Upper lobe of left lung (tissue), 6 donors: ENCODE data around the gene PPM1G. TPM values are rescaled to one million over a fixed set of nuclear protein-coding genes. Genes with fewer than 3 reads are reported as not detected.

Source experiments
- ATAC-seq, 2 donors: fragments of 200-7000 bp; cut with Tn5 transposase; one replicate each; pipeline ENCODE4 v1.9.1; 2022; ENCODE audit warnings: mild to moderate bottlenecking in 2 of 2, moderate library complexity in 2 of 2; ENCODE audit not compliant: low FRiP score in 2 of 2
- DNase-seq, 2 donors: peaks; one replicate each; pipeline ENCODE4 v3.0.0-alpha.2; 2019 to 2020
- H3K27ac ChIP-seq, 4 donors: fragments of 200-600 bp; sonication (generic); one replicate each; pipeline ENCODE4 v1.5.1; 2016 to 2019
- H3K27me3 ChIP-seq, 4 donors: fragments of 200-600 bp; sonication (generic); one replicate each; pipeline ENCODE4 v1.5.1; 2017 to 2019
- H3K36me3 ChIP-seq, 4 donors: fragments of 200-600 bp; sonication (generic); one replicate each; pipeline ENCODE4 v1.5.1; 2016 to 2019
- H3K4me1 ChIP-seq, 4 donors: fragments of 200-600 bp; sonication (generic); one replicate each; pipeline ENCODE4 v1.5.1; 2018 to 2019
- H3K4me3 ChIP-seq, 4 donors: fragments of 200-600 bp; sonication (generic); one replicate each; pipeline ENCODE4 v1.5.1; 2017 to 2019; ENCODE audit warnings: mild to moderate bottlenecking in 2 of 4, moderate library complexity in 1 of 4
- H3K9me3 ChIP-seq, 4 donors: fragments of 200-600 bp; sonication (generic); one replicate each; pipeline ENCODE4 v1.5.1; 2018 to 2019
- EP300 ChIP-seq, 4 donors: sonication (generic); formaldehyde crosslinking; IDR thresholded peaks; one replicate each; pipeline ENCODE4 v1.5.1; 2017; ENCODE audit warnings: antibody characterized with exemption in 4 of 4, control low read depth in 2 of 4
- POLR2A ChIP-seq, 4 donors: fragments of 450-650 bp; IDR thresholded peaks; one replicate each; pipeline ENCODE4 v1.5.1; 2016 to 2017; ENCODE audit warnings: antibody characterized with exemption in 4 of 4, mild to moderate bottlenecking in 2 of 4
- POLR2AphosphoS5 ChIP-seq, 2 donors: sonication (generic); formaldehyde crosslinking; IDR thresholded peaks; one replicate each; pipeline ENCODE4 v1.5.1; 2017; ENCODE audit warnings: antibody characterized with exemption in 2 of 2
- WGBS, 2 donors: methylation state at CpG; one replicate each; pipeline ENCODE4 v1.1.5; 2017 to 2018; 5-methylcytosine and 5-hydroxymethylcytosine counted together
- total RNA-seq, 6 donors: library from RNA; depleted of rRNA in 4 of 6; stranded (reverse); fragments of >200 nt in 4 of 6; gene quantifications; one replicate each; pipeline versions ENCODE4 v1.1.0 to v1.2.1, GENCODE V29; 2016 to 2021
- TF ChIP-seq, protein P1 (sequence below), 6 experiments: fragments of 450-650 bp in 4 of 6; fragments of 200-600 bp in 2 of 6; sonication (generic) in 2 of 6; IDR thresholded peaks; one replicate each; pipeline ENCODE4 v1.5.1; 2016 to 2019; ENCODE audit warnings: antibody characterized with exemption in 6 of 6
- donor health status: DM: no; HTN: no; CAD: no; lungs with moderate emphysema.
- donor health status: DM: no; HTN: yes; CAD: no; lungs with severe emphysema.

The PPM1G gene
- total RNA-seq, 6 donors from 2014 or later: 39.8 to 60.6 (median 55.3) TPM

DNA sequence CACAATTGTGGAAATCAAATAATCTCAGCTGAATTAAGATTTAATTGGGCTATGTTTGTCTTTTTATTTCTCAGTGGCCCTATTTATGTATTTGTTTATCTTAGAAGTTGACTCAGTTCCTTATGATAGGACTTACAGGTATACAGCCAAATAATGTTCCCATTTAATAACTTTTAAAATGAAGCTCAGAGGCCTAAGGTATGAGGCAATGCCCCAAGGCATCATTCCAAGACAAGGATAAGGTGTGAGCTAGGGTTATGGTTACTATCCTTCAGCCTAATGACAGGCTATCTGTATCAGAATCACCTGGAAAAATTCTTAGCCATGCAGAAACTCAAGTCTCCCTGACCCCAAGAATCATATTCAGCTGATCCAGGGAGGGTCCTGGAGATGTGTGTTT lies 11.6 kb upstream of the PPM1G start:
- no peak for DNase-seq
- Histone ChIP-seq H3K36me3 (no peaks in the 10 kb centered on the region), H3K4me3 (no peak overlapping the region), H3K27me3 (no peaks in the 10 kb centered on the region), H3K9me3 (no peaks in the 10 kb centered on the region), H3K4me1 (no peaks in the 10 kb centered on the region), H3K27ac (no peak overlapping the region)
- TF ChIP-seq POLR2A (IDR thresholded peaks at IDR 0.05): no peak
- no peak for TF ChIP-seq EP300 (IDR thresholded peaks at IDR 0.05)
- no peak for TF ChIP-seq POLR2AphosphoS5 (IDR thresholded peaks at IDR 0.05)
- TF ChIP-seq, protein P1, sequence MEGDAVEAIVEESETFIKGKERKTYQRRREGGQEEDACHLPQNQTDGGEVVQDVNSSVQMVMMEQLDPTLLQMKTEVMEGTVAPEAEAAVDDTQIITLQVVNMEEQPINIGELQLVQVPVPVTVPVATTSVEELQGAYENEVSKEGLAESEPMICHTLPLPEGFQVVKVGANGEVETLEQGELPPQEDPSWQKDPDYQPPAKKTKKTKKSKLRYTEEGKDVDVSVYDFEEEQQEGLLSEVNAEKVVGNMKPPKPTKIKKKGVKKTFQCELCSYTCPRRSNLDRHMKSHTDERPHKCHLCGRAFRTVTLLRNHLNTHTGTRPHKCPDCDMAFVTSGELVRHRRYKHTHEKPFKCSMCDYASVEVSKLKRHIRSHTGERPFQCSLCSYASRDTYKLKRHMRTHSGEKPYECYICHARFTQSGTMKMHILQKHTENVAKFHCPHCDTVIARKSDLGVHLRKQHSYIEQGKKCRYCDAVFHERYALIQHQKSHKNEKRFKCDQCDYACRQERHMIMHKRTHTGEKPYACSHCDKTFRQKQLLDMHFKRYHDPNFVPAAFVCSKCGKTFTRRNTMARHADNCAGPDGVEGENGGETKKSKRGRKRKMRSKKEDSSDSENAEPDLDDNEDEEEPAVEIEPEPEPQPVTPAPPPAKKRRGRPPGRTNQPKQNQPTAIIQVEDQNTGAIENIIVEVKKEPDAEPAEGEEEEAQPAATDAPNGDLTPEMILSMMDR (IDR thresholded peaks at IDR 0.05): no peak
- no peak for ATAC-seq

- H3K36me3 ChIP-seq: no peaks in the 10 kb centered on the region
- DNase-seq: no peak
- 98 to 99% methylated on average over 6 of the region's 6 CpGs for WGBS, 2 donors
- H3K9me3 ChIP-seq: no peaks in the 10 kb centered on the region
- no peaks in the 10 kb centered on the region for H3K27me3 ChIP-seq
- ATAC-seq: no peak
- H3K4me1 ChIP-seq: no peaks in the 10 kb centered on the region
- TF ChIP-seq POLR2A (IDR thresholded peaks at IDR 0.05): no peak
- TF ChIP-seq, protein P1 (IDR thresholded peaks at IDR 0.05): no peak
- TF ChIP-seq POLR2AphosphoS5 (IDR thresholded peaks at IDR 0.05): no peak
- TF ChIP-seq EP300 (IDR thresholded peaks at IDR 0.05): no peak
- no peak overlapping the region for H3K4me3 ChIP-seq
- H3K27ac ChIP-seq: no peak overlapping the region
These were observed 6.8 kb upstream of the PPM1G start for GRCh38 chr2:27416151-27416550.

DNA sequence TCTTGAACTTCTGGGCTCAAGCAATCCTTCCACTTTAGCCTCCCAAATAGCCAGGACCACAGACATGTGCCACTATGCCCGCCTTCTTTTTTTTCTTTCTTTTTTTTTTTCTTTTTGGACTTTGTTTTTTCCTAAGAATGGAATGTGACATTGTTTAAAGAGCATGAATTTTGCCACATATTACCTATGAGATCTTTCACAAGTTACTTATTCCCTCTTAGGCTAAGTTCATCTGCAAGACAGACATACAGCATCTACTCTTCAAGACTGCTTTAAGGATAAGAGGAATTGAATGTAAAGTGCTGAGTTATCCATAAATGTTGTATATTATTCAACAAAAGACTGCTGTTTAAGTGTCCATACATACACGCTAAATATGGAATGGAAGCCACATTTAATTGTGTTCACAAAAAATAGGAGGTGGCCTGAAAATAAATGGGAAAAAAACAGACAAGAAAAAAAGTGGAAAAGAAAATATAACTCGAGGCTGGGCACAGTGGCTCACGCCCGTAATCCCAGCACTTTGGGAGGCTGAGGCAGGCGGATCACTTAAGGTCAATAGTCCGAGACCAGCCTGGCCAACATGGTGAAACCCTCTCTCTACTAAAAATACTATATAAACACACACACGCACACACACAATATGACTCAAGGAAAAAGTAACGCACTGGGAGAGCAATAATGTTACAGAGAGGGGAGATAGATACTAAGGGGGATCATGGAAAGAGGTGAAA lies 3.2 kb upstream of the PPM1G start:
- H3K4me3 ChIP-seq: no peak overlapping the region
- ATAC-seq: no peak
- H3K27me3 ChIP-seq: no peaks in the 10 kb centered on the region
- peaks cover 0 to under 1% (median 0%) of the 10 kb centered on the region in 4 donors for H3K36me3 ChIP-seq
- DNase-seq: no peak
- H3K4me1 ChIP-seq: peaks cover 12 to 18% (median 16%) of the 10 kb centered on the region in 4 donors
- H3K9me3 ChIP-seq: no peaks in the 10 kb centered on the region
- no peak for TF ChIP-seq POLR2A (IDR thresholded peaks at IDR 0.05)
- TF ChIP-seq, protein P1 (IDR thresholded peaks at IDR 0.05): no peak
- no peak for TF ChIP-seq EP300 (IDR thresholded peaks at IDR 0.05)
- TF ChIP-seq POLR2AphosphoS5 (IDR thresholded peaks at IDR 0.05): no peak
- H3K27ac ChIP-seq: no peak overlapping the region
- WGBS, 2 donors: 85 to 90% methylated on average over 9 of the region's 9 CpGs

DNA sequence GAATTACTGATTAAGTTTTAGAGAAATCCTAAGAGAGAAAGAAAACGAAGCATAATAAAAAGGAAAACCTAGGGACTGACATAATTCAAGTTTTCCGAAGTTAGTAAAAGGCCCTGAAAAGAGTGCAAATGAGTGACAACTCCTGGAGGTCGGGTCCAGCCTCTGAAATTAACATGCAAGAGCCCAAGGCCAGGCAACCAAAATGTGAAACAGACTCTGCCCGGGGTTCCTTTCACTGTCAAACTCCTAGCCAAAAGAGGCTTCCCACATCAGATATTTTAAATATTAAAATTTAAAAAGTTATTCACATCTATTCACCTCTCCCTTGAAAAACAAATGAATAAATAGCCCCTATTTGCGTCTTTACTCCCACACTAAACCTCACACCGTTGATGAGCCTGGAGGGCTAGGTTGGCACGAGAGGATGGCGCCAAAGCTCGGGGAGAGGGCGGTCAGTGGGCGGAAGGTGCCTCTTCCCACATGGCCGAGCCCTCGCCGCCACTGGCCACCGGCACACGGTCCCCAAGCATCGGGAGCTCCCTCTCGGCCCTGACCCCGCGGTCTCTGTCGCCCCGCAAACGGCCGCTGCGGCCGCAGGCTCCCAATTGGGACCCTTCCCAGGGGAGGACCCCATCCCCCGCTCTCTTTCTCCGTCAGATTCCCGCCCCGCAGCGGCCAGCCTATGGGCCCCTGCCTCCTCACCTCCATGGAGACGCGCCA lies 630 bp downstream of the PPM1G start:
- Histone ChIP-seq H3K36me3 (peaks cover 0 to 17% (median 1%) of the 10 kb centered on the region in 4 donors), H3K9me3 (no peaks in the 10 kb centered on the region), H3K27me3 (no peaks in the 10 kb centered on the region), H3K4me3 (peak overlapping the region; percentile 74 to 99 (median 93)), H3K4me1 (peaks cover 21 to 31% (median 23%) of the 10 kb centered on the region in 4 donors), H3K27ac (peak overlapping the region; percentile 83 to 93 (median 87))
- peak; percentile 57 to 66 for ATAC-seq
- TF ChIP-seq EP300 (IDR thresholded peaks at IDR 0.05) (no peak), POLR2A (IDR thresholded peaks at IDR 0.05) (no peak), POLR2AphosphoS5 (IDR thresholded peaks at IDR 0.05) (no peak)
- TF ChIP-seq, protein P1 (IDR thresholded peaks at IDR 0.05): no peak
- 0 to 1% methylated on average over 16 to 18 of the region's 33 CpGs for WGBS, 2 donors
- peak in 1 of 2 donors; percentile 26 for DNase-seq
